NOMO-1 treated with dmso at 0.1 percent for 144 hours (cell line): ENCODE data around the gene EFCAB6.

Source experiments
- DNase-seq: peaks from one replicate; lab custom pipeline; 2025; ENCODE audit not compliant: unreplicated experiment; lab: John Stamatoyannopoulos, UW

EFCAB6 gene

DNA sequence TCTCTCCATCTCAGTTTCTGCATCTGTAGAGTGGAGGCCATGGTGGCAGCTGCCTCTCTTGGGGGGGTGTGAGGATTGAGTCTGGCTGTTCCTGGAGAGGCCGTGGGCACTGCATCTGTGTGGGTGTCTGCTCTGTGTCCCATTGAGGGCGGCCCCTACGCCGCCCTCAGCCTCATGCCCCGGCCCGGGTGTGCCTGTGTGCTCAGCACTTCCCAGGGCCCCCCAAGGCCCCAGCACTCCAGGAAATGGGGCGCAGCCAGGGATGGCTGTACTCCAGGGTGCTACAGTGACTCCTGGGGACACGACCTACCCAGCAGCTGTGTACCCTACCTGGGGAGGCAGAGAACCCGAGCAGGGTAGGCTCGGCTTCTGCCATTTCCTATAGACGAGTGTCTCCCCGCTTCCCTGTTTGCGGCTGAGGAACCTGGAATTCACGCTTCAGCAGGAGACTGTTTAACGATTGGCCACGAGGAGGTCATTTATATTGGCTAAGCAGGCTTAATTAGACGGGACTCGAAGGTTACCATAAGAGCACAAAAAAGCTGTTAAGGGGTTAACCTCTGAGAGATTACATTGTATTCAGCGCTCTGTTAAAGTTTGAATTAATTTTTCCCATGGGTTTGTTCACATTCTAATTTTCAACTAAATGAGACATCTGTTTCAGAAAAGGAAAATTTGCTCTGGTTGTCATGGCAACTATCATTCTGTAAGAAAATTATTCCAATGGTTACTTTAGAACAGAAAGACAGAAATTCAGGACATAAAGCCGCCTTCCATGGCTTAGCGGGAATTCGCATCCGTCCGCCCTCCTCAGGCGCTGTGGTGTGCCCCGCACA lies 323.9 kb downstream of the EFCAB6 start:
- DNase-seq, result no peak

DNA sequence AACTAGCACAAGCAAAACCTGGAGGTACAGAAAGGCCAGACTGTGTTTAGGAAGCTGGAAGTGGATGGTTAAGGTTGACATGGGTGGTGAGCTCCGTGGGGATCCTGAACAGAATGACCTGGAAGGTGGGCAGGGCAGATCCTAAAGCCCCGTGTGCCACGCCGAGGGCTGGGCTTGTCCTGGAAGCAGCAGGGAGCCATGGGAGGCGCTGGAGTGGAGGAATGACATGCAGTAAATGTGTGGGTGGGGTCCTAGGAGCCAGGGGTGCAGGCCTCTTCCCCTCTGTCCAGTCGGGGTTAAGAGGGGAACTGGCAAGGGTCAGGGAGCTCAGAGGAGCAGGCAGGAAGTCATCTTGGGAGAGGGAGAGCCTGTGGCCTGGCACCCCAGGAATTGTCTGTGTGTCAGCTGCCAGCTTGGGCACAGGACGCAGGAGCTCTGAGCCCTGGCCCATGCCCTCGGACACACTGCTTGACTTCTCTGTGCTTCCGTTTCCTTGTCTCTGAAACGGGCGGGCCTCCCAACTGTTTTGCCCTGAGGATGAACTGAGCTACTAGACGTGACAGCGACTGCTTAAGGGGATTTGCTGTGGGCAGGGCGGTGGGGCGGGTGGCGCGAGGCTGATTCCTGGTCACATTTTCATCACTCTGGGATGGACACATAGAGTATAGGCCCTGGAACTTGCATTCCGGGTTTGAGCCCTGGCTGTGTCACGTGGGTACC lies 324.6 kb downstream of the EFCAB6 start:
- no peak for DNase-seq

DNA sequence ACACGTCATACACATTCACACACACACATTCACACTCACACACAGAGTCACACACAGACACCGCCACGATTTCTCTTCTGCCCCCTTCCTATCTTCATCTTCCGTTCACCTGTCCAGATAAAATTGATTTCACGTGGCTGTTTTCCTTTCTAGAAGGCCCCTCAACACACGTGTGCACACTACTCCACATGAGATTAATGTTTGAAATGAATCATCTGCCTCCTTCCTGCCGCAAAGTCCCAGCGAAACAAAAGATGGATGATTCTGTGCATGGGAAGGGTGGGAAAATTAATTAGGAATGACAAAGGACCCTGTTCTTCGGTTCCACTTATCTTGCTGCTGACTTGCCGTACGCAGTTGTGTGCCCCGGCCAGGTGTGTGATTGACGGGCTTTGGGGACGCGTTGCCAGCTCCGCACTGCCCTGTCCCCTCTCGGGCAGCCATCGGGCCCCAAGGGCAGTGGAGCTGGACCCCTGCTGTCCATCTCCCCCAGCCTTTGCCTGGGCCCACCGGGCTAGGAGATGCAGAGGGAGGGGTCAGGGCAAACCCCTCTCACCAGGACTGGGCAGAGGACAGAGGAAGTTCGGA lies 326.5 kb downstream of the EFCAB6 start:
- DNase-seq, result no peak

DNA sequence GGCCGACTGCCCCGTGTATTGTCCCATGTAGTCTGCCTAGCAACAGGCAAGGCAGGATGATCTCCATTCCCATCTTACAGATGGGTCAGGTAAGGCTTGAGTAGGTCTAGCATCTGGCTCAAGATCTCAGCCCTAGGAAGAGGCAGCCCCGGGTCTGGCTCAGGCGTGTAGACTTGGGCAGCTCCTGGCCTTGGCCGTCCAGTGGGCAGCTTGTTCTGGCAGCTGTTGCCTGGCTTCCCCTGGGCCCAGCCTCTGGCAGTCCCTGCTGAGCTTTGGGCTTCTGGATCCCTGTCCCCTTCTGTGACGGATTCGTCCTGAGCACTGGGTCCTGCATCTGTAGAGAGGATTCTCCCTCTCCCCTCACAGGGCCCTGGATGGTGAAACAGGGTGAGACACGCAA lies 327.9 kb downstream of the EFCAB6 start:
- no peak for DNase-seq

DNA sequence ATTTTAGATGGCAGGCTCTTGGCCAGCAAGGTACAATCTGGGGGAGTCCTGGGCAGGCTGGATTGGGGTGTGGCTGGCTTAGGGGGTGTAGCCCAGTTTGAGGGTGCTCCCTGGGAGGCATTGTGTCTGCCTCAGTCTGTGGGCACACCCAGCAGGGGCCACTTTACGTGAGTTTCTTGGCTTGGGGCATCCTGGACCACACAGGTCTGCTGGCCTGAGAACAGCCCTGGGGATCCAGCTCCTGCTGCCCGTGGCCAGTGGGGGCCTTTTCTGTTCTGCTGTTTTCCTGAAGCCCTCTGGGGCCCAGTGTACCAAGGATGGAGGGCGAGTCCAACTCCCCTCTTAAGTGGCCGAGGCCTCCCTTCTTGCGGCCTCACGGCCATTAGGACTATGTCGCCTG lies 328.4 kb downstream of the EFCAB6 start:
- DNase-seq, result no peak

DNA sequence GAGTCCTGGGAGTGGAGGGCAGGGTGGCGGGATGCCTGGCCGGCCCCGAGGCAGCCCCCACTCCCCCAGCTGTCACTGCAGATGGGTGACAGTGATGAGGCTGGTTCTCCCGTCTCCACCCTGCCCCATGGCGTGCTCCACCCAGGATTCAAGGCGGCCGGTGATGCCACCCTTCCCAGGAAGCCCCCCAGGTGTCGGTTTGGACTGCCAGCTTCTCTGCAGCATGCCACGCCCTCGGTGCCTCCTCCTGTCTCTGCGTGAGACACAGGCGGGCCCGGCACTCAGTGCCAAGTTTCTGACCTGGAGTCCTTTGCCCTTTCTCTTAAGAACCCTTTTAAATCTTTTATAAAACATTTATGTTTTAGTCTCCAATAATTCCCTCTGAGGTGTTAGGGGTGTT lies 328.8 kb downstream of the EFCAB6 start:
- no peak for DNase-seq

DNA sequence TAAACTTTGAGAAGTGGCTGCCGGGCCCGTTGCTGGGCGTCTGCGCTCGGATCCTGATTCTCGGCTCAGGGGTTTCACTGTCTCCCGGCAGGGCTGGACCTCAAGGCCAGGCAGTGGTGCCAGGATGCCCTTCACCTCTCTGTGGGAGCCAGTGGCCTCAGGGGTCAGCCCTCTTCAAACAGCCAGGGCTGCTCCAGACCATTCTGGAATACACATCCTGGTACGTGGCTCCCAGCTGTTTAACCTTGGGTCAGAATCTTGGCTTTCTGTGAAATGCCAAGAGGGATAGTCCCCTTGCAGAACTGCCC lies 329.8 kb downstream of the EFCAB6 start:
- DNase-seq, result no peak

DNA sequence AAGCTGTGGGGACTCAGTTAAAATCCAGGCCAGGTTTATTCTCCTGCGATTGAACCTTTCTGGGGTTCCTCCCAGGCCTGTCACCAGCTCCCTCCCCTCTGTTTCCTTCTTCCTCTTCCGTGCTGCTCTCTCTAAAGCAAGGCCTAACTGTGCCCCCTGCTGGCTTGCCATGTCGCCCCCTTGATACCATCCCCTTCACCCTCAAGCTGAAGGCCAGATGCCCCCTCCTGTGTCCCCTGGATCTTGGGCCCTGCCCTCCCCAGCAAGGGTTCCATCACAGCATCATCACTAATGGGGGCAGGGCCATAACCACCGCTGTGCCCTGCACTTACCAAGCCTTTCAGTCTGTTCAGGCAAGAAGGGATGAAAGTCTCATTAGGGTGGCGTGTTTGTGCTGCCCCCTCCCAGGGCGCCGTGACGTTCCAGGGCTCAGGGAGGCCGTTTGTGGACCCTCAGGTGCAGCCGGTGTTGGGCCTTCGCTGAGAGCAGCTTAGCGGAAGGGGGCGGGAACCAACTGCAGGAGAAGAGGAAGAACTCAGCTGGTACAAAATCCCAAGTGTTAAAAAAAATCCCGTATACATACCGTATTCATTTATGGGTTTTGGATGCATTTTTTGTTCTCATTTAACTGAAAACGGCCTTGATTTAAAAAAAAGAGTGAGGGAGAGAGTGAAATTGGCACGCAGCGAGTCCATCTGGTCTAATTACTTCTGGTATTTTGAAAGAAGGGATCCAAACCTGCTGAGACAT lies 330.4 kb downstream of the EFCAB6 start:
- DNase-seq, result peak; percentile 70

DNA sequence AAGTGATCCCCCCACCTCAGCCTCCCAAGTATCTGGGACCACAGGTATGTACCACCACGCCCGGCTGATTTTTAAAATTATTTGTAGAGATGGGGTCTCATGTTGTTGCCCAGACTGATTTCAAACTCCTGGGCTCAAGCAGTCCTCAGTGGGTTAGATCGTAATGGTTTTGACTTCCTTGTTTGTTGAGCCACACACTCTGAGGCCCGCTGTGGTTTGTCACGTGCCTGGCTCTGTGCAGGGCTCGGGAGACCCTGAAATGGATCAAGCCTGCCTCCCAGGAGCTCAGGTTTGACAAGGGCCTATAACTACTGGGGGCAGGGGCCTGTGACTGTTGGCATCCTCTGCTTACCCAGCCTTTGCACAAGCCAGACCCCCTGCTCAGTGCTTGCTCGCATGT lies 332.1 kb downstream of the EFCAB6 start:
- DNase-seq, result peak; percentile 70

DNA sequence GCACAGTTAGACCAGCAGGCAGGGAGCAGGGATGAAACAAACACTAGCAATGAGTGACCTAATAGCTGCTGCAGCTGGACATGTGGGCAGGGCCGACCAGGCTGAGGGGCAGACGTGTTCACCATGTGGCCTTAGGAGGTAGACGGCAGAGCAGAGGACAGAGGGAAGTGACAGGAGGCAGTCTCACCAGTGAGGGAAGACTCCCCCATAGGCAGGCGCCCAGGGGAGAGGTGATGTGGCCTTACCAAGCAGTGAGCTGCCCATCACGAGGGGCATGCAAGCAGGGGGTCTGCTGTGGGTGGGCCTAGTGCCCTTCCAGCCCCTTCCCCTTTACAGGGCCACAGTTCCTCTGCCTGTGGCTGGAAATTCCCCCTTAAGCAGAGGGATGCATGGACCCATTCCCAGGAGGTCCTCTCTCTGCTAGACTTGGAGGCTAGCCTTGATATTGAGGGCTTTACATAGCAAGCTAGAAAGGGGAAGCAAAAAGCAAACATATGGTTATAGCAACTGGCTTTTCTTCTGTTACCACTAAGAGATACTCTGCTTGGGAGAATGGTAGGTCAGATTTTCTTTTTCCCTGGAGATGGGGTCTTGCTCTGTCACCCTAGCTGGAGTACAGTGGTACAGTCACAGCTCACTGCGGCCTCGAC lies 332.7 kb downstream of the EFCAB6 start:
- DNase-seq, result no peak
